ENCODE results near the gene CHP1.
A peak's percentile ranks its signal among the peaks of the same experiment; 100 is the strongest.
"Not testable (repeated sequence)": the region's sequence is repeated elsewhere in the genome, so short reads cannot be mapped to it uniquely, and the experiment has no call there.

The CHP1 gene

DNA sequence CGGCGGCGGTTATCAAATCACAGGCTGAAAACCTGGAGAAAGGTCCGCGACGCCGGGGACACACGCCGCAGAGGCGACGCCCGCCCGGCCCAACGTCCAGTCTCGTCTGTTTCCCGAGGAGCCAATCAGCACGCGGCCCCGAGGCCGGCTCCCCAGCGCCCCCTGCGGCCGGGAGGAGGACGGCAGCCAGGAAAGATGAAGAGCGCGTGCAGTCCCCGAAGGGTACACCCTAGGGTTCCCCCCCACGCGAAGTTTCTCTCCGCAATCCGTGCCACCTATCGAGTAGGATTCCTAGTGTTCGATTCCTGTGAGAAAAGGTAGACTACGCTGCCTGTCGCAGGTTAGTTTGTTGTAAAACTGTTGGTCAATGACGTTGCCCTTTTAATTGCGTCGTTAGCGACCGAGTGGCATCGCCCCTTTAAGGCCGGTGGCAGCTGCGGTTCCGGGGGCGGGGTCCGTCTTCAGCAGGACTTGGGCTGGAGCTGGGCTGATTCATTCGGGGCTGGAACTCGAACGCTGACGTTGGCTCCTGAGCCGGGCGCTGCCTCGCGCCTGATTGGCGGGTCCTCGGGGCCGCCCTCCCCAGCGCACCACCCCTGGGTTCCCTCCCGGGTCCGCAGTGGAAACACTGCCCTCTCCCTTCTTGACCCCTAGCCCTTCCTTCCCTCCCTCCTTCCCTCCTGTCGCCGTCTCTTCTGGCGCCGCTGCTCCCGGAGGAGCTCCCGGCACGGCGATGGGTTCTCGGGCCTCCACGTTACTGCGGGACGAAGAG is at the start of gene CHP1, which contains the start of gene EXD1:
TSS of gene CHP1 (plus strand) at position 619 of the 772 bp plus-strand sequence. CDS start at position 734, 115 bp downstream.
TSS of gene EXD1 (minus strand) at position 108 of the 772 bp plus-strand sequence. CDS start 4,182 bp downstream, outside the sequence.
- DNase-seq (ENCODE audit: low spot score) = peak; percentile 98

DNA sequence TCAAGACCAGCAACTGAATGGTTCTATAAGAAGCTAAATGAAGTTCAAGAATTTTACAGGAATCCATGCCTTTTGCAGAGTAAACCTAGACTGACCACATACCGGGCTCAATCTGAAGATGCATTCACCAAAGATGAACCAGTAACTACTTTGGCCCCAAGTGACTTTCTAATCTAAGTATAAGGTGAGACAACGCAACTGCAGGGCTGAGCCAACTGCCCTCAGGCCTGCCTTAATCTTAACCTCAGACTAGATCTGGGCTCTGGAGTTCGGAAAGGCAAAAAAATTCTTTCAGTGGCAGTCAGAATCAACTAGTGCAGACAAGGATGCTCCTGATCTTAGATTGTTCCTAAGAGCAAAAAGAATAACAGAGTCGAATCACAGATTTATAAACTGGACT is 48.8 kb upstream of the CHP1 start:
- DNase-seq (ENCODE audit: low spot score) = no peak

DNA sequence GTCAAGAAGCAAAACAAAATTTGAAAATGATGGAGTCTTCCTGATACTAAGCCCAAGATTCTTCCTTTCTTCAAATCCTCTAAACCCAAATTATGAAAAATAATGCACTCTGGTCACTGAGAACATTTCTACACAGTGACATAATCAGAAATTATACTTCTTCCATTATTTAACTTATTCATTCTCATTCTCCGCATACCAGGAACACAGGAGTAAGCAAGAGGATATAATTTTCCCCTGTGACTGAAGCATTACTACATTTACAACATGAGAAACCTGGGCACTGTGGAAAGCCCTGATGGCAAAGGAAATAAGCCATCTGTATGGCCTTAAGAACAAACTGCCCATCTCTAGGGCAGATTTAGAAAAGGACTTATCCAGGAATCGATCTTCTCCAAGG is 47.5 kb upstream of the CHP1 start:
- no peak for DNase-seq (ENCODE audit: low spot score)

DNA sequence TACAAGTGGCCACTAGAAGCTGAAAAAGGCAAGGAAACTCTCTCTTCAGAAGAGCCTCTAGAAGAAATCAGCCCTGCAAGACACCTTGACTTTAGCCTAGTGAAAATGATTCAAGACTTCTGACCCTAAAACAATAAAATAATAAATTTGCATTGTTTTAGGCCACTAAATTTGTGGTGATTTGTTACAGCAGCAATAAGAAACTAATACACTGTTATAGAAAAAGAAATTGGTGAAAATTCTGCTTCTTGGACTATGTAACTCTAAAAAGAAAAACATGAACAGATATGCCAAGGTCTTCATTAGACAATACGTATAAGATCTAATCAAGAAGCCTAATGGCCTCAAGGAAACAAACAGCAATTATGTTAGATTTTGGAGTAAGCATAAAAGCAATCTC is 36.6 kb upstream of the CHP1 start:
- DNase-seq (ENCODE audit: low spot score) = no peak

DNA sequence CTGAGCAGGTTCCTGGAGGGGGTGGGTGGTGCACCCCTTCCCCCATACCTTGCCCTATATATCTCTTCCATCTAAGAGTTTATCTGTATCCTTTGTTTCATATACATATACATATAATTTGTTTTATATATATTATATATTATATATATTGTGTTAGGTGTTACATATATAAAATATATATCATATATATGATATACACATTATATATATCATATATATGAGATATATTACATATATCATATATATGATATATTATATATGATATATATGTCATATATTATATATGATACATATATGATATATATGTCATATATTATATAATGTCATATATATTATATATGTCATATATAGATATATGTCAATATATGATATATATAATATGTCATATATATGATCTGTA is 31.6 kb upstream of the CHP1 start:
- no peak for DNase-seq (ENCODE audit: low spot score)

DNA sequence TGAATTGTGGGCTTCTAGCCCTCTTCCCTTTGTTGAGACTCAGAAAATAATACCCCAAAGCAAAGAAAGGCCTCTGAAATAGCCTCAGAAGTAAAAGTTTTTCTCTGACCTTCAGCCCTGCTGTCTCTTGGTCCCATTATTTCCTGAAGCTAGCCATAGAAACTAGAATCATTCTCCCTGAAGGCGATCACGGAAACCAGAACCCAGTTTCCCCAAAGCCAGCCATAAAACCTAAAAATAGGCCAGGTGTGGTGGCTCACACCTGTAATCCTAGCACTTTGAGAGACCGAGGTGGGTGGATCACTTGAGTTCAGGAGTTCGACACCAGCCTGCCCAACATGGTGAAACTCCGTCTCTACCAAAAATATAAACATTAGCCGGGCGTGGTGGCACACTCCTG is 27.7 kb upstream of the CHP1 start:
- no peak for DNase-seq (ENCODE audit: low spot score)

DNA sequence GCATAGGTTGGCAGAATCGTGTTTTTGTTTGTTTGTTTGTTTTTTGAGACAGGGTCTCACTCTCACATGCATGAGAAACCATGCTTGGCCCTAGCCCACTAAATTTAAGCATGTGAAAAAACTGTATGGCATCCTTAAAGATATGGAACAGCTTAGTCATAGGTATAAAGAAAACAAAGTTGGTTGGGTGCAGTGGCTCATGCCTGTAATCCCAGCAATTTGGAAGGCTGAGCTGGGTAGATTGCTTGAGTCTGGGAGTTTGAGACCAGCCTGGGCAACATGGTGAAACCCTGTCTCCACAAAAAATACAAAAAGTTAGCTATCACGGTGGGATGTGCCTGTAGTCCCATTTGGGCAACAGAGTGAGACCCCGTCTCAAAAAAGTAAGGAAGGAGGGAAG is 25.8 kb upstream of the CHP1 start:
- no peak for DNase-seq (ENCODE audit: low spot score)

DNA sequence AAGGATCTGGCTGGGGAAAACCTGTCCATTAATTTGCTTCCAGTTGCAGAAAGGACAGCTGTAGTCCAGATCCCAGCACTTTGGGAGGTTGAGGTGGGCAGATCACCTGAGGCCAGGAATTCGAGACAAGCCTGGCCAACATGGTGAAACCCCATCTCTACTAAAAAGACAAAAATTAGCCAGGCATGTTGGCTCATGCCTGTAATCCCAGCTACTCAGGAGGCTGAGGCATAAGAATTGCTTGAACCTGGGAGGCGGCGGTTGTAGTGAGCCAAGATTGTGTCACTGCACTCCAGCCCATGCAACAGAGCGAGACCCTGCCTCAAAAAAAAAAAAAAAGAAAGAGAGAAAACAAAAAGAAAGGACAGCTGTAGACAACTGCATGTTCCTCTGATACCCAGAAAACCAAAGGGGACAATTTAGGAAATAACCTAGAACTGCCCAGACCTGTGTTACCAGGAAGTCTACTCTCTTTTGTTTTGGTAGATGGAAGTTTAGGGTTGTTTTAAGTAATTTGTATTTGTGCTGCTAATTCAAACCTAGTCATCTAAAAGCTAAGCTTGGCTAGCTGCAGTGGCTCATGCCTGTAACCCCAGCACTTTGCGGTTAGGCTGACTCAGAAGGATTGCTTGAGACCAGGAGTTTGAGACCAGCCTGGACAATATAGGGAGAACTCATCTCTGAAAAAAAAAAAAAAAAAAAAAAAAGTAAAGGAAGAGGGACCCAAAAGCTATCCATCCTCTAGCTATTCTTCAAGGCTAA is 23.2 kb upstream of the CHP1 start:
- no peak for DNase-seq (ENCODE audit: low spot score)

DNA sequence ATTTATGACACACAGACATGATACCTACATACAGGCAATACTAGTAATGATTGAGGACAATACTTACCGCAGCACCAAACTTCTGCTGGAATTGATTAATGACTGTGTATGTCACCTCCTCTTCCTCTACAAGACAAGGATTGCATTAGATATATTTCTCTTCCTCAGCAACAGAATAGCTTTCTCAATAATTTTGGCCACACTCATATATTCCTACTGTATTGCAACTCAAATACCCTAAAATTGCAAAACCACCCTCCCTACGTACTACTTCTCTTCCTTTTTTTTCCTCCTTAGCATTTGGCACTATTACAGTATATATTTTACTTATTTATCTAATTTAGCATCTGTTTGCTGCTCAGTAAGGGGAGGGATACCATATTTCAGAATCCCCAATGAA is 15.4 kb upstream of the CHP1 start:
- no peak for DNase-seq (ENCODE audit: low spot score)

DNA sequence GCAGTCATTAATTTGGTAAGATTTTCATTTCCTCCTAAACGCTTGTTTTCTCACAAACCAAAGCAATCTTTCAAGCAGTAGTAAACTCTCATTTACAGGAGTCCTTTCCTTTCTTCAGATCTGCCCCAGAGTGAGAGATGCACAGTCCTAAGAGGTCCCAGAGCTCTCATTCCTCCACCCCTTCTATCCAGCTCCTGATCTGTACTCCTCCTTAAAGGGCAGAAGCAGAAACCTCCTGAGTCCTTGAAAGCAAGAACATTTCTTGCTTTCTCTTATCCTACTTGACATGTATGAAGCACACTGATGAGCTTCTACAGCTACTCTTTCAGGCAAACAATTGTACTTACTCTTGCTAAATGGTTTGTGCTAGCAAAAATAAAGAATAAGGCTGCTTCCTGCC is 12.2 kb upstream of the CHP1 start:
- no peak for DNase-seq (ENCODE audit: low spot score)

DNA sequence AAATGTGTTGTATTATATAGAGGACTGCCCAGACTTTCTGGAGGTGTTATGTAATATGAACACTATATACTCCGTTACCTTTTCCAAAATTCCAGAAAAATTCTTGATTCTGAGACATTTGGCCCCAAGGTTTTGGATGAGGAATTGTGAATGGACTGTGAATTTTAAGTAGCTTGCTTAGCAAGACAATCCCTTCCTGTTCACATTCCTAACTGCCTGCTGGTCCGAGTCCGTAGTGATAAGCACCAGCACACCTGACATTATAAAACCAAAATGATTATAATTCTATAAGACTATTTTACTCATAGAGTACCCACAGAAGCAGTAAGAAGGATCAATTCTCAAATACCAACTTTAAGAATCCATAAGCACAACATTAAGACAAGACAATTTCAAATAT is 11.7 kb upstream of the CHP1 start:
- no peak for DNase-seq (ENCODE audit: low spot score)

DNA sequence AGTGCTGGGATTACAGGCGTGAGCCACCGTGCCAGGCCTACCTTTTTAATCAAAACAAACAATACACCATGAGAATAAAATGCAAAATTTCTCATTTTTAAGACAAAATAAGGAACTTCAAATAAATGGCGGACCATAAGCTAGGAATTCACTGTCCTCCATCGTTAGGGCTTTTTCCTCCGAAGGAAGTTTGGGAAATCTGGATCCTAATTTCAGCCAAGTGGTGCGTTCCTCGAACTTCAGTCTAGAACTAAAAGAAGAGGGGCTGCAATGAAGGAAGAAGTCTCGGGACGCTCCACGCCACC is 771 bp upstream of the CHP1 start:
- DNase-seq (ENCODE audit: low spot score) = no peak

DNA sequence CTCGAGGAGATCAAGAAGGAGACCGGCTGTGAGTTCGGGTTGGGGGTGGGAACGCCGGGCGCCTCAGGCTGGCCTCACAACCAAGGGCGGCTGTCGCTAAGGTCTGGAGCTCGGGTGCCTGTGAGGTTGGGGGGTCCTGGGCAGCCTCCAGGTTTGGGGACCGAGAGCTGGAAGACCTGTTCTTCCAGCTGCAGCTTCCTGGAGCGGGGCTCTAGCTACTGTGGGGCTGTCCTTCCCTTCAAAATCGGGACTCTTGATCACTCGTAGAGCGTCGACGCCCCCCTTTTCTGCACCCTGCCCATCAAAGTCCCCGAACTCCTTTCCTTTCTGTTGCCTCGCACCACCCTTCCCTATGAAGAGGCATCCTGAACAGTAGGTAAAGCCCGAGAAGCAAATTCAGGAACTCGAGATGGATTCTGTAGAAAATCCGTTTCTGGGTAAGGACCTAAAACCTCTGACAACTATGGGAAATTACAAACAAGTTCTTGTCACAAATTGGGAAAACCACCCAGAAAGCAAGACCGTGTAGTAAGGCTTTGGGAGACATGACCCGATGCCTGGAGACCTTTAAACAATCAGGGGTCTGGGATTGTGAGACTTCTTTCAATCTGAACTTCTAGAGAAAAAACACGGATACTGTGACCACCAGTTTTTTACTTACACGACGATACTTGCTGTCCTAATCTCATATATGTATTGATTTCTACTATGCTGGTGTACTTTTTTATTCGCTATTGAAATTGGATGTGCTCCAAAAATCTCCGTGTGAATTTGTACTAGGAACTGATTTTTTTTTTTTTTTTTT is 556 bp downstream of the CHP1 start:
- DNase-seq (ENCODE audit: low spot score) = no peak

DNA sequence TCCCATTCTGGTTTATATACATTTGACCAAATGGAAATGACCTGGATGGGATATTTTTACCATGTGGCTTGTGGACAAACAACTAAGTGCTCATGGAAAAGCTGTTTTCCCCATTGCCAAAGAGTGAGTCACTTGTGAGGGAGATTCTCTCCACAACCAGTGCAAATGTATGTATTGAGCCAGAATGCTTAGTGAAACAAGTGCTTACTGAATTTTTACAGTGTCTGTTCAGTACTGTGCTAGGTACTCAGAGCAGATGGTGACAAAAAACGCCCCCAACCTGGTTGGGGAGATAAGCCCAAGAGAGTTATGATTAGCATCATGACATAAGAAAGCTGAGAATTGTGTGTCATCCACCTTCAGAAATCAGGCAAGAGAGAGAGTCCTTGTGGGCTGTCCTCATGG is 2.3 kb downstream of the CHP1 start:
- DNase-seq (ENCODE audit: low spot score) = peak; percentile 31

DNA sequence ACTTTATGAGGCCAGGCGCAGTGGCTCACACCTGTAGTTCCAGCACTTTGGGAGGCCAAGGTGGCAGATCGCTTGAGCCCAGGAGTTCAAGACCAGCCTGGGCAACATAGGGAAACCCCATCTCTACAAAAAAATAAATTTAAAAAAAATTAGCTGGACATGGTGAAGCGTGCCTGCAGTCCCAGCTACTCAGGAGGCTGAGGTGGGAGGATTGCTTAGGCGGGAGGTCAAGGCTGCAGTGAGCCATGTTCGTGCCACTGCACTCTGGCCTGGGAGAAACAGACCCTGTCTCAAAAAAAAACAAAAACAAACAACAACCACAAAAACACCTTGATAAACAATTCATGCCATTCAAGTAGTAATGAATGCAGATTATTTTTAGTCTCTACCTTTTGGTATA is 4.2 kb downstream of the CHP1 start:
- not testable (repeated sequence) for DNase-seq (ENCODE audit: low spot score)

DNA sequence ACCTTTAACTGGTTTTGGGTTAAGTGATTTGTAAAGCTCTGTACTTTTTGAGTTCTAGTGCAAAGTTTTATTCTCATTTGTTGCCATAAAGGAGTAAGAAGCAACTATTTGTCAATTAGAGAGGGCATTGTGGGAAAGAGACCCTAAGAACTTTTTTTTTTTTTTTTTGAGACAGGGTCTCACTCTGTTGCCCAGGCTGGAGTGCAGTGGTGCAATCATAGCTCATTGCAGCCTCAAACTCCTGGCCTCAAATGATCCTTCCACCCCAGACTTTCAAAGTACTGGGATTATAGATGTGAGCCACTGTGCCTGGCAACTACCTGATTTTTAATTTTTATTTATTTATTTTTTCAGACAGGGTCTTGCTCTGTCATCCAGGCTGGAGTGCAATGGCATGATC is 4.9 kb downstream of the CHP1 start:
- no peak for DNase-seq (ENCODE audit: low spot score)

DNA sequence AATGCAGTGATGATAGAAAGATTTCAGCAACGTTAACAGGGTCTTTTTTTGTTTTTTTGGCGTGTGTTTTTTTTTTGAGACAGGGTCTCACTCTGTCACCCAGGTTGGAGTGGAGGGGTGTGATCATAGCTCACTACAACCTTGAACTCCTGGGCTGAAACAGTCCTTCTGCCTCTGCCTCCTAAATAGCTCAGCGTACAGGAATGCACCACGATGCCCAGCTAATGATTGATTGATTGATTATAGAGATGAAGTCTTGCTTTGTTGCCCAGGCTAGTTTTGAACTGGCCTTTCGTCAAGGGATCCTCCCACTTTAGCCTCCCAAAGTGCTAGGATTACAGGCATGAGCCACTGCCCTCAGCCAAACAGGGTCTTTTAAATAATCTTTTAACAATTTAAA is 7.0 kb downstream of the CHP1 start:
- no peak for DNase-seq (ENCODE audit: low spot score)

DNA sequence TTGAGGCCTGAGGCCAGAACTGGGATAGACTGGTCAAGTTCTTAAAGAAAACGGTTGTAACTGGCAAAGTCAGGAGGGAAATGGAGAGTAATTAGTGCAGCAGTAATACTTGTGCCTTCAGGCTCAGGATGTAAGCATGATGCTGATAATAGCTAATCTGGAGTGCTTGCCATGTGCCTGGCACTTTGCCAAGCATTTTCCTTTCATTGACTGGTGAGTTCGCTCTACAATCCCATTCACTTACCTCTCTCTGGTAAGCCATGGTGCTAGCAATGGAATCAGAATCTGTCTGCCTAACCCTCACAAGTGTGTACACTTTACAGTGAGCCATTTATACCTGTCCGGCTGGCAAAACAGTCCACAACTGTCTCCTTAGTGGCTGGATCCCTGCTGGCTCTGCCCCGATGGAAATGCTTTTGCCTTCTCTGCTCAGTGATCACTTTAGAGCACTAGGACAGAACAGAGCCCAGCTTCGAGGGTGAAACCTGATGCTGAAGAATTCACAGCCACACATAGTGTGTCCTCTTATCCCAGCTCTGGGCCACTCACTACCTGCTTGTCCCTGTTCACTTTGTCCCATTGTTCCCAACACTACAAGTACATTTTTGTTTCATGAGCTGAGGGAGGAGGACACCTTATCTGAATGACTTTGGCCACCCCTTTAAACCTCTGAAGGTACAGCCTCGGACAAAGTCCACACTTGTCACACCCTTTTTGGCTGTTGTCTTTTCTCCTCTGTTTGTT is 10.3 kb downstream of the CHP1 start:
- DNase-seq (ENCODE audit: low spot score) = no peak

DNA sequence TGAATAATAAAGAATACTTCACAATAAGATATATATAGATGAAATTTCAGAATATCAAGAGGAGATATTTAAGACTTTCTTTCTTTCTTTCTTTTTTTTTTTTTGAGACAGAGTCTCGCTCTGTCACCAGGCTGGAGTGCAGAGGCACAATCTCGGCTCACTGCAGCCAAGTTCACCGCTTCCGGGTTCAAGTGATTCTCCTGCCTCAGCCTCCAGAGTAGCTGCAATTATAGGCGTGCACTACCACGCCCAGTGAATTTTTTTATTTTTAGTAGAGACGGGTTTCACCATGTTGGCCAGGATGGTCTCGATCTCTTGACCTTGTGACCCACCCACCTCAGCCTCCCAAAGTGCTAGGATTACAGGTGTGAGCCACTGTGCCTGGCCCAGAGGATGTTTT is 19.7 kb downstream of the CHP1 start:
- DNase-seq (ENCODE audit: low spot score) = not testable (repeated sequence)

DNA sequence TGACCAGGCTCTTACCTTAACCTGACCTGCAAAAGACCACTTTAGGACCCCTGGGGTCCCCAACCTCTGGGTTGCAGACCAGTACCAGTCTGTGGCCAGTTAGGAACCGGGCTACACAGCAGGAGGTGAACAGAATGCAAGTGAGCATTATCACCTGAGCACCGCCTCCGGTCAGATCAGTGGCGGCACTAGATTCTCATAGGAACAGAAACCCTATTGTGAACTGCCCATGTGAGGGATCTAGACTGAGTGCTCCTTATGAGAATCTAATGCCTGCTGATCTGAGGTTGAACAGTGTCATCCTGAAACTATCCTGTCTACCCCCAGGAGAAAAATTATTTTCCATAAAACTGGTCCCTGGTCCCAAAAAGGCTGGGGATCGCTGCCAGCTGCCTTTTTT is 20.3 kb downstream of the CHP1 start:
- DNase-seq (ENCODE audit: low spot score) = no peak

DNA sequence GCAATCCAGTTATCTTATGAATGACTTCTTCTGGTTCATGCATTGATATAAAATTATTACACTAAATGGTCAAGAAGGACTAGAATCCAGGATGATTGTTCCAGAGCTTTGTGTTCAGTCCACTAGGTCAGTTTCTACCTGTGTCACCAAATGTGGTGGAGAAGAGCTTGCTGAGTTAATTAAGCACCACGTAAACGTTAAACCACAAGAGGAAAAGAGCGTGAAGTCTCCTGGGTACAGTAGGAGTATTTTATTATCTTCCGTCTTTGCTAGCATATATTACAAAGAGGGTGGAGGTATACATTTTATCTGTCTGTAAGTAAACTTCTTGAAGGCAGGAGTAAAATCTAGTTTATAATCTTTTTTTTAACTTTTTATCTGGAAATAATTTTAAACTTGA is 23.5 kb downstream of the CHP1 start:
- DNase-seq (ENCODE audit: low spot score) = no peak

DNA sequence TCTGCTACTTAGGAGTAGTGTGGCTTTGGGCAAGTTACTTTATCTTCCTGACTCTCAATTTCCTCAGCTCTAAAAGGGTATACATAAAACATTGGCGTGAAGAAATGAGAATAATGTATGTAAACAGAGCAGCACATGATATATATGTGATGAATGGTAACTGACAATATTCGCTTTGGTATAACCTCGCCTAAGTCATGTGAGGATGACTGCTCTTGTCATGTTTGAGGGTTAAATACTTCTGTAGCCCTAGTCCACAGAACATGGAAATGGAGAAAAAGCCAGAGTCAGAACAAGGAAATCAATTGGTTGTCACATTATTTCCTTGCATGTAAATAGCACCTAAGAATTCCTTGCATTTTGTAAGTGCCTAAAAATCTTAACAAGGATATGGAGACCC is 25.0 kb downstream of the CHP1 start:
- no peak for DNase-seq (ENCODE audit: low spot score)

All from kidney capillary endothelial cell (primary cell).